ENCODE results near the gene GOLPH3L.
"Not testable (repeated sequence)": the region's sequence is repeated elsewhere in the genome, so short reads cannot be mapped to it uniquely, and the experiment has no call there.

Gene GOLPH3L

DNA sequence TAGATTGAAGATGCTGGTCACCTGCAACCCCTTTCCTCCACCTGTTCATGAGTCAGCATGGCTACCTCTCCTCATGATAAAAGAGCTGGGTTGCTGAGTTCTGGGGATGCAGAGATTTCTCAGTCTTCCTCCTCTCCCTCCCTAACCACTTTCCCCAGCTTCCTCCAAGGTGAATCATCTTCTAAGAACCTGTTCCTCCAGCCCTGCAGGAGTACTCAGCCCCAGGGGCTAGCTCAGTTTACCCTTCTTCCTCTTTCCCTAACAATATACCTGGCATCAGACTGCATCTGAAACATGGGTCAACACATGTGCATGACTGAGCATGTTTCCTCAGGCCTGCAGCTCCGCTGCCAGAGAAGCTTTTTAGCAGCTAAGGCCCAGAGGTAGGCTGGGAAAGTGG is 72.8 kb downstream of the GOLPH3L start:
- H3K4me3 ChIP-seq (ENCODE audit: low read depth, low read length); H3K4me1 ChIP-seq (ENCODE audit: control insufficient read depth, insufficient read depth, low read length); H3K27ac ChIP-seq (ENCODE audit: extremely low read depth, low read depth, low read length); POLR2A ChIA-PET; H3K9me3 ChIP-seq (ENCODE audit: control insufficient read depth, insufficient read depth, low read depth, low read length): not testable (repeated sequence)
- CTCF ChIA-PET = interaction anchor here (0.7 kb wide), 1 partner anchor 64 kb away, joined by 5 read pairs; no protein-coding TSS in a partner anchor
- peaks cover 24 to 80% of the 10 kb centered on the region in 2 experiments for H3K36me3 ChIP-seq (ENCODE audit: control insufficient read depth in 2 of 2, insufficient read depth in 1 of 2, low read length in 2 of 2)

DNA sequence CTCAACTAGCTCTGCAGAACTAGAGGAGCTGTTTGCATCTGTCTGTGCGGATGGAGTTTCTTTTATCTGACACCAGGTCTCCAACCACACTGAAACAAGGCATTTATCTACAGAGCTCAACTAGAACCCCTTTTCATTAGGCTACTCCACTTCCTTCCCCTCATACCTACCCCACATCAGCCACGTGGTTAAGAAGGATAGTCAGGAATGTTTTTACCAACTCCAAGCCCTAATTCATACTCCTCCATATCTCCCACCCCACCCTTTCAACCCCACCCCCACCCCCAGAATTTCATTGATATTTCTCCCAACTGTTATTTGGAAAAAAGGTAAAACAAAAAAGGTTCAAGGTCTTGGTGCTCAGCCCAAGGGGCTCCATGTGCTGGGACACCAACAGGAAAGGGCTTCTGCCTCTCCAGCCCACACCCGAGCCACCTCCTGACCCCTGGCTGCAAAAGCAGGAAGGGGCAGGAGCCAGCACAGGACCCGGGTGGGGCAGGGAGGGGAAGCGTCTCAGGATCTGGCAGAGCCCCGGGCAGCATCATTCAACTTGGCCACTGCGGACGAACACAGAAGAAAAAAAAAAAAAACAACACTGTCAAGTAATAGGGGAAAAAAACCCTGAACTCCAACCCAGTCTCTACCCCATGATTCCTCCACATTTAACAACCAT is 74.5 kb downstream of the GOLPH3L start:
- no peak overlapping the region for H3K27ac ChIP-seq (ENCODE audit: extremely low read depth, low read depth, low read length)
- peaks cover 28 to 89% of the 10 kb centered on the region in 2 experiments for H3K36me3 ChIP-seq (ENCODE audit: control insufficient read depth in 2 of 2, insufficient read depth in 1 of 2, low read length in 2 of 2)
- no peaks in the 10 kb centered on the region for H3K9me3 ChIP-seq (ENCODE audit: control insufficient read depth, insufficient read depth, low read depth, low read length)
- POLR2A ChIA-PET = interaction anchor here (1.2 kb wide), 1 partner anchor 43 kb away, joined by 5 read pairs; the partner anchor contains the start of gene MCL1
- TF ChIP-seq HOXC10 (CRISPR knock-in tag; IDR thresholded peaks at IDR 0.05) (no peak), YY1 (tag by site-specific recombination; IDR thresholded peaks at IDR 0.05) (no peak), ZNF747 (tag by site-specific recombination; IDR thresholded peaks at IDR 0.05) (no peak), ZNF23 (tag by site-specific recombination; IDR thresholded peaks at IDR 0.05; ENCODE audit: borderline replicate concordance) (no peak), ZNF423 (tag by site-specific recombination; IDR thresholded peaks at IDR 0.05) (no peak), ZNF544 (tag by site-specific recombination; IDR thresholded peaks at IDR 0.05) (no peak), ZNF366 (tag by site-specific recombination; conservative IDR thresholded peaks at IDR 0.05) (no peak), ZNF211 (tag by site-specific recombination; IDR thresholded peaks at IDR 0.05; ENCODE audit: low read depth) (no peak), ZNF311 (tag by site-specific recombination; IDR thresholded peaks at IDR 0.05; ENCODE audit: borderline replicate concordance) (no peak), ZNF112 (tag by site-specific recombination; IDR thresholded peaks at IDR 0.05) (no peak)
- TF ChIP-seq, protein P1, sequence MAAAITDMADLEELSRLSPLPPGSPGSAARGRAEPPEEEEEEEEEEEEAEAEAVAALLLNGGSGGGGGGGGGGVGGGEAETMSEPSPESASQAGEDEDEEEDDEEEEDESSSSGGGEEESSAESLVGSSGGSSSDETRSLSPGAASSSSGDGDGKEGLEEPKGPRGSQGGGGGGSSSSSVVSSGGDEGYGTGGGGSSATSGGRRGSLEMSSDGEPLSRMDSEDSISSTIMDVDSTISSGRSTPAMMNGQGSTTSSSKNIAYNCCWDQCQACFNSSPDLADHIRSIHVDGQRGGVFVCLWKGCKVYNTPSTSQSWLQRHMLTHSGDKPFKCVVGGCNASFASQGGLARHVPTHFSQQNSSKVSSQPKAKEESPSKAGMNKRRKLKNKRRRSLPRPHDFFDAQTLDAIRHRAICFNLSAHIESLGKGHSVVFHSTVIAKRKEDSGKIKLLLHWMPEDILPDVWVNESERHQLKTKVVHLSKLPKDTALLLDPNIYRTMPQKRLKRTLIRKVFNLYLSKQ (tag by site-specific recombination; IDR thresholded peaks at IDR 0.05; ENCODE audit: borderline replicate concordance) = no peak
- TF ChIP-seq, protein P2, sequence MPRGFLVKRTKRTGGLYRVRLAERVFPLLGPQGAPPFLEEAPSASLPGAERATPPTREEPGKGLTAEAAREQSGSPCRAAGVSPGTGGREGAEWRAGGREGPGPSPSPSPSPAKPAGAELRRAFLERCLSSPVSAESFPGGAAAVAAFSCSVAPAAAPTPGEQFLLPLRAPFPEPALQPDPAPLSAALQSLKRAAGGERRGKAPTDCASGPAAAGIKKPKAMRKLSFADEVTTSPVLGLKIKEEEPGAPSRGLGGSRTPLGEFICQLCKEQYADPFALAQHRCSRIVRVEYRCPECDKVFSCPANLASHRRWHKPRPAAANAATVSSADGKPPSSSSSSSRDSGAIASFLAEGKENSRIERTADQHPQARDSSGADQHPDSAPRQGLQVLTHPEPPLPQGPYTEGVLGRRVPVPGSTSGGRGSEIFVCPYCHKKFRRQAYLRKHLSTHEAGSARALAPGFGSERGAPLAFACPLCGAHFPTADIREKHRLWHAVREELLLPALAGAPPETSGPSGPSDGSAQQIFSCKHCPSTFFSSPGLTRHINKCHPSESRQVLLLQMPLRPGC (tag by site-specific recombination; IDR thresholded peaks at IDR 0.05) = no peak
- TF ChIP-seq, protein P3, sequence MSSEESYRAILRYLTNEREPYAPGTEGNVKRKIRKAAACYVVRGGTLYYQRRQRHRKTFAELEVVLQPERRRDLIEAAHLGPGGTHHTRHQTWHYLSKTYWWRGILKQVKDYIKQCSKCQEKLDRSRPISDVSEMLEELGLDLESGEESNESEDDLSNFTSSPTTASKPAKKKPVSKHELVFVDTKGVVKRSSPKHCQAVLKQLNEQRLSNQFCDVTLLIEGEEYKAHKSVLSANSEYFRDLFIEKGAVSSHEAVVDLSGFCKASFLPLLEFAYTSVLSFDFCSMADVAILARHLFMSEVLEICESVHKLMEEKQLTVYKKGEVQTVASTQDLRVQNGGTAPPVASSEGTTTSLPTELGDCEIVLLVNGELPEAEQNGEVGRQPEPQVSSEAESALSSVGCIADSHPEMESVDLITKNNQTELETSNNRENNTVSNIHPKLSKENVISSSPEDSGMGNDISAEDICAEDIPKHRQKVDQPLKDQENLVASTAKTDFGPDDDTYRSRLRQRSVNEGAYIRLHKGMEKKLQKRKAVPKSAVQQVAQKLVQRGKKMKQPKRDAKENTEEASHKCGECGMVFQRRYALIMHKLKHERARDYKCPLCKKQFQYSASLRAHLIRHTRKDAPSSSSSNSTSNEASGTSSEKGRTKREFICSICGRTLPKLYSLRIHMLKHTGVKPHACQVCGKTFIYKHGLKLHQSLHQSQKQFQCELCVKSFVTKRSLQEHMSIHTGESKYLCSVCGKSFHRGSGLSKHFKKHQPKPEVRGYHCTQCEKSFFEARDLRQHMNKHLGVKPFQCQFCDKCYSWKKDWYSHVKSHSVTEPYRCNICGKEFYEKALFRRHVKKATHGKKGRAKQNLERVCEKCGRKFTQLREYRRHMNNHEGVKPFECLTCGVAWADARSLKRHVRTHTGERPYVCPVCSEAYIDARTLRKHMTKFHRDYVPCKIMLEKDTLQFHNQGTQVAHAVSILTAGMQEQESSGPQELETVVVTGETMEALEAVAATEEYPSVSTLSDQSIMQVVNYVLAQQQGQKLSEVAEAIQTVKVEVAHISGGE (tag by site-specific recombination; conservative IDR thresholded peaks at IDR 0.05; ENCODE audit: low read depth) = no peak
- TF ChIP-seq, protein P4, sequence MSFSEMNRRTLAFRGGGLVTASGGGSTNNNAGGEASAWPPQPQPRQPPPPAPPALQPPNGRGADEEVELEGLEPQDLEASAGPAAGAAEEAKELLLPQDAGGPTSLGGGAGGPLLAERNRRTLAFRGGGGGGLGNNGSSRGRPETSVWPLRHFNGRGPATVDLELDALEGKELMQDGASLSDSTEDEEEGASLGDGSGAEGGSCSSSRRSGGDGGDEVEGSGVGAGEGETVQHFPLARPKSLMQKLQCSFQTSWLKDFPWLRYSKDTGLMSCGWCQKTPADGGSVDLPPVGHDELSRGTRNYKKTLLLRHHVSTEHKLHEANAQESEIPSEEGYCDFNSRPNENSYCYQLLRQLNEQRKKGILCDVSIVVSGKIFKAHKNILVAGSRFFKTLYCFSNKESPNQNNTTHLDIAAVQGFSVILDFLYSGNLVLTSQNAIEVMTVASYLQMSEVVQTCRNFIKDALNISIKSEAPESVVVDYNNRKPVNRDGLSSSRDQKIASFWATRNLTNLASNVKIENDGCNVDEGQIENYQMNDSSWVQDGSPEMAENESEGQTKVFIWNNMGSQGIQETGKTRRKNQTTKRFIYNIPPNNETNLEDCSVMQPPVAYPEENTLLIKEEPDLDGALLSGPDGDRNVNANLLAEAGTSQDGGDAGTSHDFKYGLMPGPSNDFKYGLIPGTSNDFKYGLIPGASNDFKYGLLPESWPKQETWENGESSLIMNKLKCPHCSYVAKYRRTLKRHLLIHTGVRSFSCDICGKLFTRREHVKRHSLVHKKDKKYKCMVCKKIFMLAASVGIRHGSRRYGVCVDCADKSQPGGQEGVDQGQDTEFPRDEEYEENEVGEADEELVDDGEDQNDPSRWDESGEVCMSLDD (tag by site-specific recombination; IDR thresholded peaks at IDR 0.05) = no peak
- peaks cover 5% of the 10 kb centered on the region; the same call in 1 of the 2 replicates for H3K4me1 ChIP-seq (ENCODE audit: control insufficient read depth, insufficient read depth, low read length)
- CTCF ChIA-PET = interaction anchor here (0.6 to 4.6 kb wide), 8 partner anchors 15 to 62 kb away, joined by 3 to 62 read pairs (median 5); no protein-coding TSS in a partner anchor
- no peak overlapping the region for H3K4me3 ChIP-seq (ENCODE audit: low read depth, low read length)

Measured in HEK293 (cell line).